C4-2B (cell line): Measurements from ENCODE around the gene ZNF804A.

Experiments
- ZFX ChIP-seq: fragments of 450-650 bp; IDR thresholded peaks from 2 replicates; pipeline ENCODE4 v1.6.1; 2017
- TF ChIP-seq, protein P1 (sequence below): fragments of 450-650 bp; conservative IDR thresholded peaks from 2 replicates; pipeline ENCODE4 v1.5.1; 2017; ENCODE audit warnings: mild to moderate bottlenecking

DNA sequence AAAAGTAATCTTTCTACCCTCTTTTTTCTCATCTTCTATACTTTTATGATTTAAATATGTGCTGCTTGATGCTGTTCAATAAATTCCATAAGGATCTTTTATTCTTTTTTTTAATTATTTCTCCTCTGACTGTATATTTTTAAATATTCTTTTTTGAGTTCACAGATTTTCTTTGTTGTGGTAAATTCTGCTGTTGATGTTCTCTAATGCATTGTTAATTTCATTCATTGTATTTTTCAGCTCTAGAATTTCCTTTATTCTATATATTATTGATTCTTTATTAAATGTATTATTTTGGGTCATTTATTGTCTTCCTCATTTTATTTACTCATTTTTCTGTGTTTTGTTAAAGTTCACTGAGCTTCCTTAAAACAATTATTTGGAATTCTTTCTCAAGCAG lies 260.9 kb downstream of the ZNF804A start:
- TF ChIP-seq, protein P1, sequence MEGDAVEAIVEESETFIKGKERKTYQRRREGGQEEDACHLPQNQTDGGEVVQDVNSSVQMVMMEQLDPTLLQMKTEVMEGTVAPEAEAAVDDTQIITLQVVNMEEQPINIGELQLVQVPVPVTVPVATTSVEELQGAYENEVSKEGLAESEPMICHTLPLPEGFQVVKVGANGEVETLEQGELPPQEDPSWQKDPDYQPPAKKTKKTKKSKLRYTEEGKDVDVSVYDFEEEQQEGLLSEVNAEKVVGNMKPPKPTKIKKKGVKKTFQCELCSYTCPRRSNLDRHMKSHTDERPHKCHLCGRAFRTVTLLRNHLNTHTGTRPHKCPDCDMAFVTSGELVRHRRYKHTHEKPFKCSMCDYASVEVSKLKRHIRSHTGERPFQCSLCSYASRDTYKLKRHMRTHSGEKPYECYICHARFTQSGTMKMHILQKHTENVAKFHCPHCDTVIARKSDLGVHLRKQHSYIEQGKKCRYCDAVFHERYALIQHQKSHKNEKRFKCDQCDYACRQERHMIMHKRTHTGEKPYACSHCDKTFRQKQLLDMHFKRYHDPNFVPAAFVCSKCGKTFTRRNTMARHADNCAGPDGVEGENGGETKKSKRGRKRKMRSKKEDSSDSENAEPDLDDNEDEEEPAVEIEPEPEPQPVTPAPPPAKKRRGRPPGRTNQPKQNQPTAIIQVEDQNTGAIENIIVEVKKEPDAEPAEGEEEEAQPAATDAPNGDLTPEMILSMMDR = no peak
- no peak for TF ChIP-seq ZFX
